HepG2 (cell line): ENCODE data around the gene LCE1E. TPM values are rescaled to one million over a fixed set of nuclear protein-coding genes. Genes with fewer than 3 reads are reported as not detected.
A peak's percentile ranks its signal among the peaks of the same experiment; 100 is the strongest.

Source experiments
- ATAC-seq: fragments of 200-7000 bp; cut with Tn5 transposase; 3 replicates; pipeline ENCODE4 v1.9.1; 2020; ENCODE audit warnings: mild to moderate bottlenecking, moderate library complexity
- BruUV-seq: library from RNA; stranded (reverse); fragments of 400-500 nt; replicated peaks from 2 replicates; lab custom pipeline; 2021; lab: Mats Ljungman, UMichigan
- CTCF ChIA-PET: fragments of 300-600 bp; formaldehyde crosslinking; extraction: SDS; loops from one replicate; lab custom pipeline; 2021; ENCODE audit warnings: low total read pairs, inconsistent platforms, low intra/inter-chr PET ratio; lab: Yijun Ruan, JAX
- POLR2A ChIA-PET: fragments of 350-600 bp; sonication (Branson Sonifier 250); formaldehyde crosslinking; loops from one replicate; lab custom pipeline; 2020; ENCODE audit warnings: antibody characterized with exemption, inconsistent platforms; lab: Yijun Ruan, JAX
- DNase-seq: peaks from one replicate; pipeline ENCODE4 v3.0.0-alpha.2; 2015; ENCODE audit warnings: low spot score
- FAIRE-seq: peaks from 3 replicates; lab custom pipeline; 2011; peaks lifted over from hg19 to GRCh38; lab: Jason Lieb, UNC
- H2AFZ ChIP-seq: one replicate; pipeline ENCODE4 v1.6.1; 2011; ENCODE audit warnings: low read length, inconsistent platforms
- H3K27ac ChIP-seq: fragments of 300-600 bp; 3 replicates; pipeline ENCODE4 v1.8.0; 2011; ENCODE audit warnings: mixed run types, mild to moderate bottlenecking, mixed read lengths, low read length, inconsistent platforms; ENCODE audit not compliant: insufficient read depth; ENCODE audit errors: extremely low read length
- H3K27me3 ChIP-seq, 2 experiments: fragments of 200-600 bp in 1 of 2; 2 replicates in 1 of 2; 3 replicates in 1 of 2; pipeline versions ENCODE4 v1.6.0 to v1.8.0; 2011; ENCODE audit warnings: low read length in 2 of 2, mild to moderate bottlenecking in 2 of 2, moderate library complexity in 2 of 2, inconsistent platforms in 1 of 2; ENCODE audit not compliant: insufficient read depth in 2 of 2, control insufficient read depth in 1 of 2
- H3K36me3 ChIP-seq, 2 experiments: fragments of 200-600 bp in 1 of 2; replicated peaks in 1 of 2; 2 replicates in 1 of 2; 3 replicates in 1 of 2; pipeline versions ENCODE4 v1.5.1 to v1.8.0; 2011; ENCODE audit warnings: low read length in 2 of 2, inconsistent platforms in 1 of 2; ENCODE audit not compliant: insufficient read depth in 2 of 2, control insufficient read depth in 1 of 2
- H3K4me1 ChIP-seq: 2 replicates; pipeline ENCODE4 v1.5.1; 2012; ENCODE audit warnings: low read length, inconsistent platforms; ENCODE audit not compliant: insufficient read depth
- H3K4me2 ChIP-seq: 2 replicates; pipeline ENCODE4 v1.6.0; 2011; ENCODE audit warnings: low read depth, low read length, inconsistent platforms
- H3K4me3 ChIP-seq, 3 experiments: fragments of 200-600 bp in 1 of 3; sonication (generic), shearing (Covaris generic) in 1 of 3; replicated peaks in 1 of 3; 2 replicates each; pipeline ENCODE4 v1.5.1; 2011 to 2016; ENCODE audit warnings: low read length in 3 of 3, inconsistent platforms in 2 of 3, low read depth in 2 of 3, mild to moderate bottlenecking in 2 of 3, control low read depth in 1 of 3, mixed read lengths in 1 of 3; ENCODE audit not compliant: insufficient read depth in 1 of 3
- H3K79me2 ChIP-seq: one replicate; pipeline ENCODE4 v1.6.1; 2011; ENCODE audit warnings: low read length, inconsistent platforms; ENCODE audit not compliant: insufficient read depth
- H3K9ac ChIP-seq: 2 replicates; pipeline ENCODE4 v1.6.0; 2011; ENCODE audit warnings: mild to moderate bottlenecking, low read depth, low read length, inconsistent platforms; ENCODE audit not compliant: insufficient read depth
- H3K9me3 ChIP-seq: 2 replicates; pipeline ENCODE4 v1.5.1; 2012; ENCODE audit warnings: mild to moderate bottlenecking, low read length
- H4K20me1 ChIP-seq: 2 replicates; pipeline ENCODE4 v1.6.0; 2011; ENCODE audit warnings: inconsistent platforms, mild to moderate bottlenecking, low read length, moderate library complexity; ENCODE audit not compliant: insufficient read depth
- HNRNPK ChIP-seq: fragments of 200-400 bp; formaldehyde crosslinking; IDR thresholded peaks from 2 replicates; pipeline ENCODE4 v1.6.1; 2018; ENCODE audit warnings: low read length, low read depth, moderate library complexity, mild to moderate bottlenecking; ENCODE audit not compliant: poor library complexity, severe bottlenecking
- KLF9 ChIP-seq: IDR thresholded peaks from 2 replicates; pipeline ENCODE4 v1.6.1; 2016; ENCODE audit warnings: low read depth
- MAFG ChIP-seq: sonication (generic); formaldehyde crosslinking; IDR thresholded peaks from 2 replicates; pipeline ENCODE4 v1.5.1; 2020; ENCODE audit warnings: mild to moderate bottlenecking, missing genetic modification reagents
- MATR3 ChIP-seq: sonication (generic); formaldehyde crosslinking; IDR thresholded peaks from 2 replicates; pipeline ENCODE4 v1.4.0; 2020; ENCODE audit warnings: missing genetic modification reagents
- NFKB2 ChIP-seq: sonication (generic); formaldehyde crosslinking; IDR thresholded peaks from 2 replicates; pipeline ENCODE4 v1.4.0; 2020; ENCODE audit warnings: missing genetic modification reagents, borderline replicate concordance
- NFRKB ChIP-seq: fragments of 450-650 bp; IDR thresholded peaks from 2 replicates; pipeline ENCODE4 v1.6.1; 2017
- ZFP36L1 ChIP-seq: sonication (generic); formaldehyde crosslinking; IDR thresholded peaks from 2 replicates; pipeline ENCODE4 v1.8.0; 2022; ENCODE audit warnings: mild to moderate bottlenecking, missing genetic modification reagents, moderate library complexity
- ZNF75D ChIP-seq: sonication (generic); formaldehyde crosslinking; IDR thresholded peaks from 2 replicates; pipeline ENCODE4 v1.8.1; 2023; ENCODE audit warnings: missing genetic modification reagents, mild to moderate bottlenecking, borderline replicate concordance
- WGBS: methylation state at CpG from one replicate; pipeline ENCODE4 v1.1.6; 2017; ENCODE audit warnings: low lambda C conversion rate; 5-methylcytosine and 5-hydroxymethylcytosine counted together
- in situ Hi-C: cut with HindIII; loops from 2 replicates; pipeline ENCODE4 v1.10.0; 2017; ENCODE audit warnings: low pct_unique_long_range_greater_than_20kb; ENCODE audit not compliant: extremely low pct_ligation_motif_present
- intact Hi-C: fragments of 100-400 bp; cut with micrococcal nuclease; formaldehyde crosslinking; loops from one replicate; pipeline ENCODE4 v1.10.0; 2022; ENCODE audit not compliant: unreplicated experiment
- polyA plus RNA-seq, 8 experiments: library from polyadenylated mRNA; depleted of rRNA in 3 of 8; stranded (reverse) in 7 of 8; unstranded in 1 of 8; fragments of >200 nt; fragmentation: Illumina TruSeq in 4 of 8; extraction: Trizol in 4 of 8; gene quantifications; 2 replicates each; pipeline versions ENCODE4 v1.2.1 to v1.2.3, GENCODE V29; 2011 to 2016; ENCODE audit warnings: low read depth in 4 of 8, missing spikeins in 1 of 8, mixed read lengths in 1 of 8; ENCODE audit not compliant: insufficient read depth in 1 of 8
- total RNA-seq, 5 experiments: library from RNA; depleted of rRNA; stranded (reverse); fragments of >200 nt; fragmentation: Illumina TruSeq; extraction: Trizol; gene quantifications; 2 replicates each; pipeline ENCODE4 v1.2.3, GENCODE V29; 2016; ENCODE audit warnings: low read depth in 1 of 5
- TF ChIP-seq, protein P1 (sequence below): sonication (generic); formaldehyde crosslinking; IDR thresholded peaks from 2 replicates; pipeline ENCODE4 v1.8.0; 2022; ENCODE audit warnings: missing genetic modification reagents, mild to moderate bottlenecking, moderate library complexity, borderline replicate concordance
- TF ChIP-seq, protein P2 (sequence below): sonication (generic); formaldehyde crosslinking; IDR thresholded peaks from 2 replicates; pipeline ENCODE4 v1.8.0; 2022; ENCODE audit warnings: mild to moderate bottlenecking, missing genetic modification reagents; ENCODE audit not compliant: insufficient replicate concordance
- TF ChIP-seq, protein P3 (sequence below): sonication (generic); formaldehyde crosslinking; conservative IDR thresholded peaks from 2 replicates; pipeline ENCODE4 v1.4.0; 2020; ENCODE audit warnings: missing genetic modification reagents

LCE1E gene
- total and polyA plus RNA-seq, 2 of the 13 experiments (the other 11 are each of a cell fraction or from before 2014, with no cell fraction given): 0.12 TPM; not detected in 1

DNA sequence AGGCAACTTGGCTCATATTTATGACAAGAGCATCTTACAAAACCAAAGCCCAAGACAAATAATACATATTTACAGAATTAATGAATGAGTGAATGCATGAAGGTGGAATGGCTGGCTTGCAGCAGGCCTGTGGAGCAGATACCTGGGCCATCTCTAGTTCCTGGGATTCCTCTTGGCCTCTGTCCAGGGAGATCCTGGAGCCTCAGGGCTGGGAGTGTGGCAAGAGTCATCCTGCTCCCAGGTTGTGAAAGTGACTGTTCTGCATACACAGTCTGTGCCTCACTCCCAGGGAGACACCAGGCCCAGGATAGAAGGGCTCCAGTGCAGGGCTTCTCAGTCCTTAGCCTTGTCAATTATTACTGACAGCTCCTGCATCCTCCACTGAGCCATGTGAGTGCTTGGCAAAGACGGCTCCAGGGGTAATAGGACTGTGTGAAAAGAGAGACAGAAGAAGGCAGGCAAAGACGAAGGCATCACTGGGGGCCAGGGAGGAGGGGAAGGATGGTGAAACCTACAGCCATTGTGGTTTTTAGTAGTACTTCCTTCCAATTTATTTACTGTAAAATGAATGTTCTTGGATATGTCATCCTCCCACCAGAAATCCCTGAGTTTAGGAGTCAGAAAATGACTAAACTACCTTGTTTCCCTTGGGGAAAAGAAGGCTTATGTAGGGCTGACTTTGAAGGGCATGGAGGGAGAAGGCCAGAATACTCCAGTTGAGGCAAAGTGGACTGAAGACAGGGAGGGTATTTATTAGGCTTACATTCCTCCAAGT, 42.5 kb upstream of the LCE1E start:
- TF ChIP-seq NFKB2 (no peak), HNRNPK (no peak), ZFP36L1 (CRISPR knock-in tag) (no peak), MAFG (CRISPR knock-in tag) (no peak), ZNF75D (no peak), MATR3 (no peak), NFRKB (no peak), KLF9 (no peak)
- TF ChIP-seq, protein P1, sequence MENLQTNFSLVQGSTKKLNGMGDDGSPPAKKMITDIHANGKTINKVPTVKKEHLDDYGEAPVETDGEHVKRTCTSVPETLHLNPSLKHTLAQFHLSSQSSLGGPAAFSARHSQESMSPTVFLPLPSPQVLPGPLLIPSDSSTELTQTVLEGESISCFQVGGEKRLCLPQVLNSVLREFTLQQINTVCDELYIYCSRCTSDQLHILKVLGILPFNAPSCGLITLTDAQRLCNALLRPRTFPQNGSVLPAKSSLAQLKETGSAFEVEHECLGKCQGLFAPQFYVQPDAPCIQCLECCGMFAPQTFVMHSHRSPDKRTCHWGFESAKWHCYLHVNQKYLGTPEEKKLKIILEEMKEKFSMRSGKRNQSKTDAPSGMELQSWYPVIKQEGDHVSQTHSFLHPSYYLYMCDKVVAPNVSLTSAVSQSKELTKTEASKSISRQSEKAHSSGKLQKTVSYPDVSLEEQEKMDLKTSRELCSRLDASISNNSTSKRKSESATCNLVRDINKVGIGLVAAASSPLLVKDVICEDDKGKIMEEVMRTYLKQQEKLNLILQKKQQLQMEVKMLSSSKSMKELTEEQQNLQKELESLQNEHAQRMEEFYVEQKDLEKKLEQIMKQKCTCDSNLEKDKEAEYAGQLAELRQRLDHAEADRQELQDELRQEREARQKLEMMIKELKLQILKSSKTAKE (CRISPR knock-in tag): no peak
- TF ChIP-seq, protein P2, sequence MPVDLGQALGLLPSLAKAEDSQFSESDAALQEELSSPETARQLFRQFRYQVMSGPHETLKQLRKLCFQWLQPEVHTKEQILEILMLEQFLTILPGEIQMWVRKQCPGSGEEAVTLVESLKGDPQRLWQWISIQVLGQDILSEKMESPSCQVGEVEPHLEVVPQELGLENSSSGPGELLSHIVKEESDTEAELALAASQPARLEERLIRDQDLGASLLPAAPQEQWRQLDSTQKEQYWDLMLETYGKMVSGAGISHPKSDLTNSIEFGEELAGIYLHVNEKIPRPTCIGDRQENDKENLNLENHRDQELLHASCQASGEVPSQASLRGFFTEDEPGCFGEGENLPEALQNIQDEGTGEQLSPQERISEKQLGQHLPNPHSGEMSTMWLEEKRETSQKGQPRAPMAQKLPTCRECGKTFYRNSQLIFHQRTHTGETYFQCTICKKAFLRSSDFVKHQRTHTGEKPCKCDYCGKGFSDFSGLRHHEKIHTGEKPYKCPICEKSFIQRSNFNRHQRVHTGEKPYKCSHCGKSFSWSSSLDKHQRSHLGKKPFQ (CRISPR knock-in tag): no peak
- TF ChIP-seq, protein P3, sequence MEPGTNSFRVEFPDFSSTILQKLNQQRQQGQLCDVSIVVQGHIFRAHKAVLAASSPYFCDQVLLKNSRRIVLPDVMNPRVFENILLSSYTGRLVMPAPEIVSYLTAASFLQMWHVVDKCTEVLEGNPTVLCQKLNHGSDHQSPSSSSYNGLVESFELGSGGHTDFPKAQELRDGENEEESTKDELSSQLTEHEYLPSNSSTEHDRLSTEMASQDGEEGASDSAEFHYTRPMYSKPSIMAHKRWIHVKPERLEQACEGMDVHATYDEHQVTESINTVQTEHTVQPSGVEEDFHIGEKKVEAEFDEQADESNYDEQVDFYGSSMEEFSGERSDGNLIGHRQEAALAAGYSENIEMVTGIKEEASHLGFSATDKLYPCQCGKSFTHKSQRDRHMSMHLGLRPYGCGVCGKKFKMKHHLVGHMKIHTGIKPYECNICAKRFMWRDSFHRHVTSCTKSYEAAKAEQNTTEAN (CRISPR knock-in tag): no peak
- Histone ChIP-seq H3K27me3 (no peaks in the 10 kb centered on the region), H3K4me3 (no peak overlapping the region), H3K36me3 (no peaks in the 10 kb centered on the region), H3K27ac (no peak overlapping the region), H3K4me1 (peaks cover 27% of the 10 kb centered on the region), H3K4me2 (no peak overlapping the region), H4K20me1 (no peaks in the 10 kb centered on the region), H3K9me3 (no peaks in the 10 kb centered on the region), H3K79me2 (no peaks in the 10 kb centered on the region), H3K9ac (no peak overlapping the region), H2AFZ (no peak overlapping the region)
- ATAC-seq: peak; percentile 37; the same call in 2 of the 3 replicates
- intact Hi-C loops: no loop called here
- no peak for DNase-seq
- no peak for FAIRE-seq
- WGBS: 22% methylated on average over 2 of the region's 2 CpGs
- no TSS peak for BruUV-seq
- ChIA-PET CTCF (no interaction called here), POLR2A (no interaction called here)
- in situ Hi-C loops: no loop called here
